HG02852 (cell line): ENCODE results near the gene TTC39A.

ENCODE experiments used
- ATAC-seq: cut with Tn5 transposase; IDR thresholded peaks from one replicate; pipeline ENCODE4 v1.9.1; 2021; ENCODE audit warnings: mild to moderate bottlenecking, moderate library complexity; ENCODE audit not compliant: unreplicated experiment

Gene TTC39A

GRCh38 chr1:51316113-51316845 is 14.1 kb downstream of the TTC39A start:
- ATAC-seq = no peak

DNA sequence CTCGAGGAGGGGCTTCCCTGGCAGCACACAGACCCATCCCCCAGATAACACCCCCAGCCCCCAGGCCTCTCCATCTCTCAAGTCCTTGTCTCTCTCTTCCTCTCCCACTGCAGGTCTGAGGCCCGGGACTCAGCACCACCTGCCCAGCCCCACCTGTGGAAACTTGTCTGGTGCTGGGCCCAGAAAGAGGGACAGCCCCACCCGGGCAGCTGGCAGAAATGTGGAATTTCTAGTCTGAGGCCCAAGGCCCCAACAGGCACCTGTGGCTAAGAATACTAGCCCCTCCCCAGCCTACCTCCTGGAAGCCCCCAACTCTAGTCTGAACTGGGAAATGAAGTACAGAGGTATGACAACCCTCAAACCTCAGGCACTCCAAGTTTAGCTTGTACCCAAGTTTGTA is 15.4 kb downstream of the TTC39A start:
- no peak for ATAC-seq

DNA sequence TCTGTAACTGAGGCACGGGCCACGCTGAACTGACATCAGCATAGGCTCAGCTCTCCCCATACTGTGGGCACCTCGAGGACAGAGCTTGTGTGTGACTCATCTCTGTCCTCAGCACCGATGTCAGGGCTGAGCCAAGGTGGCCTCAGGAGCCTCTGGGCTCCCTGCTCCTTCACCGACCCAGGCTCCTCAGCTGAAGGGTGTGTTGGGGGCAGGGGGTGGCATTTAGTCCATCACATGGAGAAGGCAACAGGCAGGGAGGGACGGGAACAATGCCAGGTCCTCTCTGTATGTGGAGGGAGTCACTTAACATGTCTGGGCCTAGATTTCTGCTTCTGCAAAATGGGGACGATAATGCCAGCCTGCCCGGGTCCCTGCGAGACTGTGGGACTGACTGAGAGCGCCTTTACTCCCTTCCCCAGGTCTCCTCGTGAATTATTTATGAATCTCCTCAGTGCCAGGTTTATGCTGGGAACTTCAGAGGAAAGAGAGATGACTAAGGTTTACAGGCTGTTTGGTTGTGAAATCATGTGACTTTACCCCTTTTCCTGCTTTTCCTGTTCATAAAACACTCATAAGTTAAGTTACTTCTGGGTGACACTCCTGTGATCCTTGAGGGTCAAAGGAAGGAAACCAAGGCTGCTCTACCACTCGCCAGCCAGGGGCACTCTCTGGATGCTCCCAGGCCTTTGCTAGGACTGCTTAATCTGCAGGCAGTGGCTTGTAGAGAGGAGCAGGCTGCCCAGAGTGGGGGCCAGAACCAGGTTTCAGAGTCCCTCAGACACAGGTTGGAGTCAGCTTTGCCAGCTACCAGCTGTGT is 16.2 kb downstream of the TTC39A start:
- no peak for ATAC-seq

- ATAC-seq = no peak
These were observed 17.0 kb downstream of the TTC39A start for GRCh38 chr1:51313268-51313852.

DNA sequence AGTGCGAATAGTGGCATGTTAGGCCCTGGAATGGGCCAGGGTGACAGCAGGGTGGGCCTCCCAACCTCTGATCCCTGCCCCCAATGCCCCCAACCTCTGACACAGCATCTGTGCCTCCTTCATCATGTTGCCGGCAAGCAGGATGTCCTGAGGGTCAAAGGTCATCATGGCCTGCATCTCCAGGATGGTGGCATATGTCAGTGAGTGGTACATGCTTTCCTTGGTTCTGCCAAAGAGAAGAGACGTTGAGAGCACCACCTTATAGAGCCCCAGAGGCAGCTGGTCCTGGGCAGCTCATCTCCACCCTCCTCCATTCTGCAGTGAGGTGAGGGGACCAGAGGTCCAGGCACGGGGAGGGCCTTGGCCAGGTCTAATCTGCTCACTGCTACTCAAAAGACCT is 17.6 kb downstream of the TTC39A start:
- ATAC-seq = no peak

DNA sequence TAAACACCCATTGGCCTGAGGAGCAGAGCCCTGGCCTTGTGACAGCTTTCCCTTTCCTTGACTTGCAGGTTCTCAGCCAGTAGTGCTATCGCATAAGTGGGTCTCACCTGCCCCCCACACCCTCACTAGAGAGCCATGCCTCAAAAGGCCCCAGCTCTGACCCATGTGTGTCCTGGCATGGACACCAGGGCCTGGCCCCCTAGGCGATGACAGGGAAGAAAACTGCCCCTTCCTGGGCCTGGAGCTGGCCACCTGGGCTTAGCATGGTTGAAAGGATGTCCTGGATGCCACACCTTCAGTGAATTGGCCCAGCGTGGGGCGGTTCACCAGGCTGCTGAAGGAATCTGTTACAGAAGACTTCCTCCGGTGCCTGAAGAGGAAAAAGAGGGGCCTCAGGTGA is 18.5 kb downstream of the TTC39A start:
- ATAC-seq = no peak

DNA sequence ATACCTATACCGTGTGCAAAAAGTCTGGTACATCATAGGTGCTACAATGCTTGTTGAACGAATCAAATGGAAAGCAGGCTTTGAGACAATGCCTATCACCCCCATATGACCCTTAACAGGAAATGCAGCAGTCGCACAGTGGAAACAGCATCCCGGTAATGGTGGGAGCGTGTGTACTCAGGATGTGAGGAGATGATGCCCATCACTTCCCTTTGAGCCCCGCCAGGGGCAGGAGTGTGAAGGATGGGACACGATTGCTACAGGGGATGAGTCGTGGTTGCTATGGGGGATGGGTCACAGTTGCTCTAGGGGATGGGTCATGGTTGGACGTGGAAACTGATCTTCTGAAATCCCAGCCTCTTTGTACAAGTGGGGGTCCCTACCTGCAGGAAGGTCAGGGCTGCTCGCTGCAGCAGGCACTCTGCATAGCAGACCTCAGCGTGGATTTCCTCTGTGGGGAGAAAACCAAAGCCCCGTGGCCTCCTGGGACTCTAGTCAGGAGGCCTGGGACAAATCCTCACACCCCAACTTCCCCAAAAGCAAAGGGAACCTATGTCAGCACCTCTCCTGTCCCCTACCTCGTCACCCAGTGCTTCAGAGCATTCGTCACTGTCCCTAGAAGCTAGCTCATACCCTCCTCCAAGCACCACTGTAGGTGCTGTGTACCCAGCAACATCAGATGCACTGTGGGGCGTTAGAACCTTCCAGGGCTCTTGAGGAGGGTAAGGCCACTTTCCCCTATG is 19.3 kb downstream of the TTC39A start:
- ATAC-seq = no peak

- ATAC-seq = no peak
These were observed 21.1 kb downstream of the TTC39A start for GRCh38 chr1:51309291-51309690.

GRCh38 chr1:51308636-51309035 is 21.7 kb downstream of the TTC39A start:
- ATAC-seq = no peak

GRCh38 chr1:51306950-51307349 is 23.4 kb downstream of the TTC39A start:
- no peak for ATAC-seq

DNA sequence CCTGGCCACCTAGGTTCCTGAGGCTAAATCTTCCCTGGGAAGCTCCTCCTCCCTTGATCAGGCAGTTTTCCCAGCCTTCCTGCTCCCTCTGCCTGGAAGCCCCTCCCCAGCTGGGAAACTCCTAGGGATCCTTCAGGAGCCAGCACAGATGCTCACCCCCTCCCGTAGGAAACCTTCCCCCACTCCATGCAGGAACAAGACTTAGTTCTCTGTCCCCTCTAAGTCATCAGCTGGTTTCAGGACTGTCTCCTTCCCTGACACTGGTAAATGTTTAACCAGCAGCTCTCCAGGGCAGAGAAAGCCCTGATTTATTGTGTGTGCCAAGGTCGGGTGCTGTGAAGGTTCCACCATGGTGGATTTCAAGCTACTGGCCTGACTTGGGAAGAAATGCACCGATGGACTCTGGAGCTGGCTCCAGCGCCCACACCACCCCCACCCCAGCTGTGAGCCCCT is 25.0 kb downstream of the TTC39A start:
- no peak for ATAC-seq

- no peak for ATAC-seq
These were observed 26.0 kb downstream of the TTC39A start for GRCh38 chr1:51304360-51304759.

DNA sequence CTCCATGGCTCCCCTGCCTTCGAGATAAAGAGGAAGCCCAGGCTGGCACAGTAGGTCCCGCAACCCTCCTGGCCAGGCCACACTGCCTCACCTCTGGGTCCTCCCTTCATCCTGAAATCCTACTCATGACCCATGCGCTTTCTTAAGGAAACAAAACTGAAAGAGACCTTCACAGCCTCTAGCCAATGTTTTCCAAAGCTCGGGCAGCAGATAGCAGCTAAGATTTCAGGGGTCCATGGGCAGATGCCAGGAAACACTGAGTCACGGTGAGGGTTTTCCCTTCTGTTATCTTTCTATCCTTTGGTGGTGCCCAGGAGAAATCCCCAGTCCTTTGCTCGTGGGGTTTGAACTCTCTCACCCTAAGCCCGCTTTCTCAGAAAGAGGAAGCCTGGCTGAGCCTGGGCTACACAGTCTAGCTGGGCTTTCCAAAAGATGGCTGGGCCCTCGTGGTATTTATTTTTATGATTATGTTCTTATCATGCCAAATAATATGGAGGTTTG is 26.6 kb downstream of the TTC39A start:
- peak; percentile 35 for ATAC-seq

DNA sequence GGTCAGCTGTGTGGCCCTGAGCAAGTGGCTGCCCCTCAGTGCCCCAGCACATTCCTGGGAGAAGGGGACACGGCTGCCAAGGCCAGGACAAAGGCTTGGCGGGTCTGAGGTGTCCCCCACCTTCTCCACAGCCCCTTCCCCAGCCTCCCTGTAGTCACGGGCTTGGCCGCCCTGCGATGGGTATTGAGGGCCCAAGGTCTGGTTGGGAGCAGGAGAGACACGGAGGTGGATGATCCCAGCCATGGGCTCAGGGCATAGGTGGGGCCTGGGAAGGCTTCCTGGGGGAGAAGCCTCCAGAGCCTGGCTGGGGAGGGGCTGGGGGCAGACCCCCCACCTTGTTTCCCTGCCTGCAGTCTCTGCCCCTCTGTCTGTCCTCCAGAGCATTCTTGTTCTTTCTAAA is 27.0 kb downstream of the TTC39A start:
- no peak for ATAC-seq

- no peak for ATAC-seq
These were observed 27.6 kb downstream of the TTC39A start for GRCh38 chr1:51302746-51303145.

- no peak for ATAC-seq
These were observed 28.1 kb downstream of the TTC39A start for GRCh38 chr1:51302270-51302669.

DNA sequence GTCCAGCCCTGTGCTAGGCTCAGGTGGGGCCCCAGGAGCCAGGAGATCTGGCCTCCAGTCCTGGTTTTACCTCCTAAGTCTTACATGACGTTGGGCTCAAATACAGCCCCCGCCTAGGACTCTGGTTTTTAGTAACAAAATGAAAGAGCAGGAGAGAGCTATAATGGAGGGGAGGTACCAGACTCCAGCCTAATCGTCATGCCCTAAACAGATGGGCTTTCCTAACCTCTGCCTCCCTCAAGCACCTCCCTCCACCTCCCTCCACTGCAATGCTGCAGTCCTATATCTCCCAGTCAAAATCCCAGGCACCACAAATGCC is 28.6 kb downstream of the TTC39A start:
- no peak for ATAC-seq

DNA sequence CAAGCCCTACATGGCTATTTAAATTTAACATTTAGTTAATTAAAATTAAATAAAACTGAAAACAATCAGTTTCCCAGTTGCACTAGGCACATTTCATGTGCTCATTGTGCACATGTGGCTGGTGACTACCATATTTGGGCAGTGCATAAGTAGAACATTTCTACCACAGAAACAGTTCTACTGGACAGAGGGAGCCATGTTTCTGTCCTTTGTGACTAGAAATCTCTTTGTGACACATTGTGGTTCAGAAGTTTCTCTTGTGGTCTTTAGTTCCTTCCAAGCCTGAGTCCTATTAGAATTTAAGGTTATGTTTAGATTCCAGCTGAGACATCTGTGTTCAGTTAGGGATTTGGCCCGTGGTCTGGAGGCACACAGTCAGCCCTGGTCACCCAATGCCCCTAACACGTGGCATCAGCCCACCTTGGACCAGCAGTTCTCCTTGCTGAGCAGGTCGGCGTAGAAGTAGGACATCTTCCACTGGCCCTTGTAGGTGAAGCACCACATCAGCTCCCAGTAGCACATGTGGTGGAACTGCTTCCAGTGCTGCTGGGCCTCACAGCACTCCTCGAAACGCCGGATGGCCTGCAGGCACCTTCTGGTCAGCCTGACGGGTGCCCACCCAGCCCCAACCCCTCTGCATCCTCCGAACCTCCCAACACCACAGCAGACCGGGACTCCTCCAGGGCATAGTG is 29.1 kb downstream of the TTC39A start:
- ATAC-seq = peak; percentile 49

DNA sequence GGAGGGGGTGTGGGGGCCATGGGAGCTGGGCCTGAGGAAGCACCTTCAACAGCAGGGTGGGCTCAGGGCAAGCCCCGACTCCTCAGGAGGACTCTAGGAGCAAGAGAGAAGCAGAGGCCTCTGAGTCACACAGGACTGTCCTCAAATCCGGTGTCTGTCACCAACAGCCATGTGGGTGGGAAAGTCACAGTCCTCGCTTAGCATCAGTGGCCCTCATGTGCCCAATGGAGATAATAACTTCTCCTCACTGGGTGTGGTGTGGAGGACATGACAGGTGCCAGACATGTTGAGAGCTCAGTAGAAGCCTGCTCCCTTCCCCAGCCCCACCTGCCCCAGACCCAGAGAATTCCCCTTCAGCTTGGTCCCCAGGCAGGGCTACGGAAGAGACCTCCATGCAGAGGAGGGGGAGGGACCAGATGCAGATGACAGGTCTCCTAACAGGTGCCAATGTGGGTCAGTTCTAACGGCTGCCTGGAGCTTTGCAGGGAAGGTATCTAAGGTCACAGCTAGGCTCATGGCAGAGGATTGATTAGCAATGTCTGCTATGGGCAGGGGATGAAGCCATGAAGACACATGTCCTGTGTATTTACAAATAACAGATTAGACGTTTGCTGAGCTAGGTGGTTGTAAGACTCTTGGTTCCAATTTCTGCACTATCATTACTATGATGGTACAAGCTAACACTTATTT is 30.2 kb downstream of the TTC39A start:
- ATAC-seq = no peak
